Thyroid gland (tissue), 4 donors: ENCODE results near the gene SNRNP25. TPM values are rescaled to one million over a fixed set of nuclear protein-coding genes. Genes with fewer than 3 reads are reported as not detected.

Source experiments
- DNase-seq, 2 donors: peaks; one replicate each; pipeline ENCODE4 v3.0.0-alpha.2; 2019
- H3K27ac ChIP-seq, 3 donors: fragments of 200-600 bp; sonication (generic); 1 replicate in 2 of 3; 2 replicates in 1 of 3; pipeline ENCODE4 v1.5.1; 2016 to 2019; ENCODE audit warnings: mild to moderate bottlenecking in 1 of 3, moderate library complexity in 1 of 3
- H3K27me3 ChIP-seq: fragments of 200-600 bp; sonication (generic); one replicate; pipeline ENCODE4 v1.5.1; 2019
- H3K36me3 ChIP-seq, 2 donors: fragments of 200-600 bp; sonication (generic); one replicate each; pipeline ENCODE4 v1.5.1; 2016 to 2019
- H3K4me1 ChIP-seq, 2 donors: fragments of 200-600 bp; sonication (generic); one replicate each; pipeline ENCODE4 v1.5.1; 2017 to 2019
- H3K4me3 ChIP-seq, 3 donors: fragments of 200-600 bp; sonication (generic); replicated peaks in 1 of 3; 1 replicate in 2 of 3; 2 replicates in 1 of 3; pipeline ENCODE4 v1.5.1; 2016; ENCODE audit warnings: mild to moderate bottlenecking in 1 of 3
- H3K9me3 ChIP-seq: fragments of 200-600 bp; sonication (generic); one replicate; pipeline ENCODE4 v1.5.1; 2017
- CTCF ChIP-seq, 6 experiments: fragments of 200-600 bp in 3 of 6; fragments of 450-650 bp in 3 of 6; sonication (generic) in 3 of 6; IDR thresholded peaks; one replicate each; pipeline ENCODE4 v1.5.1; 2016 to 2019; ENCODE audit warnings: antibody characterized with exemption in 6 of 6, mild to moderate bottlenecking in 2 of 6, inconsistent platforms in 1 of 6, moderate library complexity in 1 of 6
- POLR2A ChIP-seq, 2 donors: fragments of 450-650 bp; IDR thresholded peaks; one replicate each; pipeline ENCODE4 v1.6.1; 2017; ENCODE audit warnings: antibody characterized with exemption in 2 of 2, mild to moderate bottlenecking in 2 of 2, moderate library complexity in 1 of 2
- WGBS, 2 donors: methylation state at CpG; one replicate each; pipeline ENCODE4 v1.1.5; 2017; 5-methylcytosine and 5-hydroxymethylcytosine counted together
- intact Hi-C: fragments of 100-400 bp; cut with DNase I; formaldehyde crosslinking; loops from one replicate; pipeline ENCODE4 v1.15.1; 2023
- total RNA-seq, 4 donors: library from RNA; depleted of rRNA; stranded (reverse); fragments of >200 nt; gene quantifications; one replicate each; pipeline ENCODE4 v1.2.3, GENCODE V29; 2016

SNRNP25 gene
- total RNA-seq, 4 donors from 2014 or later, result 16.1 to 53.6 (median 34.8) TPM

DNA sequence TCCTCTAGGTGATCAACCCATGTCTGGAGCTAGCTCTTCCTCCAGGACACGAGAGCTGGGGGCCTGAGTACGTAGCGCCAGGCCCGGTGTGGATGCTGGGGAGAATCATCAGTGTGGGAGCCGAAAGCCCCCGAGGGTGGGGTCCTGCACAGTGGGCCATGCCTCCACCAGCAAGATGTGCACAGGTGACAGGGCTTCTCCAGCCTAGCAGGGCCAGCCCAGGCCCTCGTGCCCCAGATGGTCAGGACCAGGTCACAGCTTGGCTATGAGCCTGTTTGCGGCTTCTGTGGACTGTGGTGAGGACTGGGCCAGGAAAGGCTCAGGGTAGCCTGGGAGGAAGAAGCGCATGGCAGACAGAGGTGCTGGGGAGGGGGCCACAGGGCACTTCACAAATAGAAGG lies 32.2 kb downstream of the SNRNP25 start:
- Histone ChIP-seq H3K9me3 (no peaks in the 10 kb centered on the region), H3K27me3 (no peaks in the 10 kb centered on the region), H3K4me3 (no peak overlapping the region), H3K36me3 (peaks cover 26 to 39% of the 10 kb centered on the region in 2 donors), H3K27ac (peak overlapping the region; percentile 63 to 93 (median 88)), H3K4me1 (peaks cover 38 to 43% of the 10 kb centered on the region in 2 donors)
- WGBS, 2 donors, result 84 to 87% methylated on average over 9 of the region's 9 CpGs
- TF ChIP-seq CTCF (IDR thresholded peaks at IDR 0.05), result no peak
- no peak for TF ChIP-seq POLR2A (IDR thresholded peaks at IDR 0.05)
- DNase-seq, result no peak
- intact Hi-C loops, result no loop called here

- no peaks in the 10 kb centered on the region for H3K9me3 ChIP-seq
- intact Hi-C loops, result no loop called here
- WGBS, 2 donors, result 92 to 100% methylated on average over 3 to 13 of the region's 23 CpGs
- H3K4me3 ChIP-seq, result no peak overlapping the region
- no peak for DNase-seq
- no peaks in the 10 kb centered on the region for H3K27me3 ChIP-seq
- peaks cover 41 to 49% of the 10 kb centered on the region in 2 donors for H3K4me1 ChIP-seq
- TF ChIP-seq POLR2A (IDR thresholded peaks at IDR 0.05) (no peak), CTCF (IDR thresholded peaks at IDR 0.05) (no peak)
- peaks cover 26 to 39% of the 10 kb centered on the region in 2 donors for H3K36me3 ChIP-seq
- H3K27ac ChIP-seq, result peak overlapping the region; percentile 63 to 93 (median 88)
These were observed 32.9 kb downstream of the SNRNP25 start for GRCh38 chr16:86483-86952.

- intact Hi-C loops, result no loop called here
- H3K36me3 ChIP-seq, result peaks cover 26 to 39% of the 10 kb centered on the region in 2 donors
- no peaks in the 10 kb centered on the region for H3K27me3 ChIP-seq
- H3K27ac ChIP-seq, result no peak overlapping the region
- TF ChIP-seq POLR2A (IDR thresholded peaks at IDR 0.05) (no peak), CTCF (IDR thresholded peaks at IDR 0.05) (no peak)
- H3K9me3 ChIP-seq, result no peaks in the 10 kb centered on the region
- H3K4me3 ChIP-seq, result no peak overlapping the region
- peaks cover 37 to 48% of the 10 kb centered on the region in 2 donors for H3K4me1 ChIP-seq
- 92 to 97% methylated on average over 2 to 13 of the region's 14 CpGs for WGBS, 2 donors
- no peak for DNase-seq
These were observed 35.0 kb downstream of the SNRNP25 start for GRCh38 chr16:88613-89012.

GRCh38 chr16:89391-90302 lies 36.0 kb downstream of the SNRNP25 start:
- Histone ChIP-seq H3K27ac (no peak overlapping the region), H3K4me3 (no peak overlapping the region), H3K4me1 (peaks cover 27 to 38% of the 10 kb centered on the region in 2 donors), H3K9me3 (no peaks in the 10 kb centered on the region), H3K36me3 (peaks cover 26 to 39% of the 10 kb centered on the region in 2 donors), H3K27me3 (no peaks in the 10 kb centered on the region)
- intact Hi-C loops, result no loop called here
- no peak for DNase-seq
- no peak for TF ChIP-seq POLR2A (IDR thresholded peaks at IDR 0.05)
- no peak for TF ChIP-seq CTCF (IDR thresholded peaks at IDR 0.05)
- 94 to 98% methylated on average over 5 to 25 of the region's 30 CpGs for WGBS, 2 donors

DNA sequence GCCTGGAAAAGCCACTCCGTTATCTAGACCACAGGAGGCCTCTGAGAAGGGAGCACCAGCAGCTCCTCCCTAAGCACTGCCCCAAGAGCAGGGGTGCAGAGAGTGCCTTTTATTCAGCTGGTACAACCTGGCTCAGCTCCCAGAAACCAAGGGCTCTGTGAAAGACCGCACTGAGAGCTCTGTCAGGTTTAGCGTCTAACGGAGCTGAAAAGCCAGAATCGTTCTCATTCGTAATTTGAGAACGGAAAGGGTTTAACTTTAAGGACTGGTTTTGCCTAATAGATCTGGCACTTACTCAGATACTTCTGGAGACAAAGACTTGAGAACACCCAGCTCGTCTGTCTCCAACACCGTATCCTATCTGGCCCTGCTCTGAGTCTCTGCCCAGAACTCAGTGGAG lies 37.9 kb downstream of the SNRNP25 start:
- peaks cover 17 to 32% of the 10 kb centered on the region in 2 donors for H3K36me3 ChIP-seq
- intact Hi-C loops, result no loop called here
- DNase-seq, result peak; percentile 94 to 95
- peaks cover 11 to 19% of the 10 kb centered on the region in 2 donors for H3K4me1 ChIP-seq
- no peak overlapping the region for H3K4me3 ChIP-seq
- WGBS, 2 donors, result 30 to 45% methylated on average over 9 of the region's 9 CpGs
- H3K27me3 ChIP-seq, result no peaks in the 10 kb centered on the region
- no peak for TF ChIP-seq POLR2A (IDR thresholded peaks at IDR 0.05)
- TF ChIP-seq CTCF (IDR thresholded peaks at IDR 0.05), result no peak
- H3K27ac ChIP-seq, result peak overlapping the region; percentile 2 to 49 (median 16)
- no peaks in the 10 kb centered on the region for H3K9me3 ChIP-seq
